Measurements from ENCODE around the gene DOCK9.

Gene DOCK9

DNA sequence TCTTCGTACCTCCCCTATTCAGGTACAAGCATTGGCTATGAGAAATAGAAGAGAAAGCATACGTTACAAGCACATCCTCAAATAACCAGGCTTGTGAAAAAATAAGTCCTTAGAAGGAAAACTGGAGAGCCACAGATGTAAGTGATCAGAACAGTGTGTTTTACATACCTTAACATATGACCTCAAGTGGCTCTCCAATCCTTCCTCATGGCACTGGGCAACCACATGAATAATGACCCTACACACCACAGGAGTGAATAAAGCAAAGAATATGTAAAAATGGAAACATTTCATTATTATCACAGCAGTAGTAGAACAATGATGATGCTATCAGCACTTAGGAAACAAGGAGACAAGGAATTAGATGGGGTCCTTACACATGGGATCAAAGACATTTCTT lies 96.5 kb downstream of the DOCK9 start:
- Histone ChIP-seq H3K27me3 (ENCODE audit: insufficient read depth, low read length) (no peaks in the 10 kb centered on the region), H2BK120ac (ENCODE audit: insufficient read depth, low read length, poor library complexity) (no peak overlapping the region), H4K8ac (ENCODE audit: low read depth, low read length) (no peak overlapping the region), H4K91ac (ENCODE audit: low read depth, low read length) (no peak overlapping the region), H3K4me2 (ENCODE audit: low read length) (no peak overlapping the region), H3K23ac (ENCODE audit: low read length) (no peak overlapping the region), H2BK12ac (ENCODE audit: low read length) (no peak overlapping the region), H3K79me2 (ENCODE audit: control insufficient read depth, insufficient read depth, low read length, poor library complexity) (no peaks in the 10 kb centered on the region), H3K14ac (ENCODE audit: low read length) (no peak overlapping the region), H3K4ac (ENCODE audit: low read depth, low read length) (no peak overlapping the region), H2AFZ (ENCODE audit: insufficient read depth, low read length, poor library complexity) (no peak overlapping the region), H3K9me3 (ENCODE audit: insufficient read depth, low read depth, low read length) (no peaks in the 10 kb centered on the region), H2BK5ac (ENCODE audit: low read depth, low read length, poor library complexity) (no peak overlapping the region), H2AK5ac (ENCODE audit: low read length) (no peak overlapping the region), H3K79me1 (ENCODE audit: low read length) (no peaks in the 10 kb centered on the region), H3K4me1 (ENCODE audit: control insufficient read depth in 1 of 2, insufficient read depth in 2 of 2, low read length in 2 of 2) (no peaks in the 10 kb centered on the region), H3K36me3 (ENCODE audit: control insufficient read depth in 1 of 2, insufficient read depth in 2 of 2, low read length in 2 of 2) (peaks cover 33 to 55% of the 10 kb centered on the region in 2 experiments), H4K12ac (ENCODE audit: low read depth, low read length) (no peak overlapping the region), H3K27ac (ENCODE audit: low read depth, low read length) (no peak overlapping the region), H3K9ac (ENCODE audit: low read length) (no peak overlapping the region), H3K18ac (ENCODE audit: low read length) (no peak overlapping the region), H3K4me3 (ENCODE audit: low read depth, low read length) (no peak overlapping the region)
- WGBS (ENCODE audit: extremely low coverage, insufficient coverage, insufficient read length) = no CpG with 5 or more reads among the region's 2 CpGs
- DNase-seq = no peak

DNA sequence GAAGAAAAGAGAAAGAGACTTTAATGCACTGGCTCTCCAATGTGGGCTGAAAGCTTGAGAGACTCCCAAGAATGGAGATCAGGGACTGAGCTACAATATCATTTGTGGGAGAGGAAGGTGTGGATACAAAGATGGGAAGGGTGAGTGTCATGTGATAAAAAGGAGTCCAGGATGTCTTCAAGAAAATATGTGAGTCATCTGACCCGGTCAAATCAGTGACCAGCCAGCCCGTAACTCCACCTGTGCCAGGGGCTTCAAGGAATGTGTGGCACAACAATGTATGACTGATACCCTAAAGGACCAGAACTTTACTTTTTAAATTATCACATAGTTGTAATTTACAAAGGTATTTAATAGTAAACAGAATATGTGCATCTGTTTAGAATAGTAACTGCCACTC lies 97.2 kb downstream of the DOCK9 start:
- H3K23ac ChIP-seq (ENCODE audit: low read length) = no peak overlapping the region
- H3K4ac ChIP-seq (ENCODE audit: low read depth, low read length) = no peak overlapping the region
- H3K4me1 ChIP-seq (ENCODE audit: control insufficient read depth in 1 of 2, insufficient read depth in 2 of 2, low read length in 2 of 2) = peaks cover 0 to 3% of the 10 kb centered on the region in 2 experiments
- no peak overlapping the region for H3K9ac ChIP-seq (ENCODE audit: low read length)
- H3K79me2 ChIP-seq (ENCODE audit: control insufficient read depth, insufficient read depth, low read length, poor library complexity) = no peaks in the 10 kb centered on the region
- no peak overlapping the region for H3K27ac ChIP-seq (ENCODE audit: low read depth, low read length)
- no peak overlapping the region for H3K18ac ChIP-seq (ENCODE audit: low read length)
- H4K91ac ChIP-seq (ENCODE audit: low read depth, low read length) = no peak overlapping the region
- H2BK12ac ChIP-seq (ENCODE audit: low read length) = no peak overlapping the region
- H4K12ac ChIP-seq (ENCODE audit: low read depth, low read length) = no peak overlapping the region
- no peak overlapping the region for H2AFZ ChIP-seq (ENCODE audit: insufficient read depth, low read length, poor library complexity)
- H3K14ac ChIP-seq (ENCODE audit: low read length) = no peak overlapping the region
- H3K36me3 ChIP-seq (ENCODE audit: control insufficient read depth in 1 of 2, insufficient read depth in 2 of 2, low read length in 2 of 2) = peaks cover 33 to 53% of the 10 kb centered on the region in 2 experiments
- no peak overlapping the region for H2AK5ac ChIP-seq (ENCODE audit: low read length)
- no peak overlapping the region for H3K4me2 ChIP-seq (ENCODE audit: low read length)
- no CpG with 5 or more reads among the region's 2 CpGs for WGBS (ENCODE audit: extremely low coverage, insufficient coverage, insufficient read length)
- no peak for DNase-seq
- no peak overlapping the region for H3K4me3 ChIP-seq (ENCODE audit: low read depth, low read length)
- no peak overlapping the region for H2BK5ac ChIP-seq (ENCODE audit: low read depth, low read length, poor library complexity)
- H3K9me3 ChIP-seq (ENCODE audit: insufficient read depth, low read depth, low read length) = no peaks in the 10 kb centered on the region
- H2BK120ac ChIP-seq (ENCODE audit: insufficient read depth, low read length, poor library complexity) = no peak overlapping the region
- H3K27me3 ChIP-seq (ENCODE audit: insufficient read depth, low read length) = no peaks in the 10 kb centered on the region
- no peaks in the 10 kb centered on the region for H3K79me1 ChIP-seq (ENCODE audit: low read length)
- no peak overlapping the region for H4K8ac ChIP-seq (ENCODE audit: low read depth, low read length)

DNA sequence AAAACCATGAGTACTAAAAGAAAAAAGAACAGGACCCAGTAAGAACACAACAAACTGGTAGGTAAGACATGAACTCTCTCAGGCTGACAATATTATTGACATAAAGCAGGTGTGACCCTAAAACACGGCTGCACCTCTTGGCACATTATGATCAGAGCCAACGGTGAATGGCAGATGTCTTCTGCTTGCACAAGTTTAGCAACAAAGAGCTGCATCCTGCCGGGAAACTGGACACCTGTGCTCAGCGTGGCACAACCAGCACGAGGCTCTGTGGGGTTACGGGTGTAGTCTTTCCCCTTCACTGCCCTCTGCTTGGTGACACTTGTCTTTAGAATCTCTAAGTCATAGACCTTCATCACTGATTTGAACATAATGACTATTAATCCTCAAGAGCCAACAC lies 97.9 kb downstream of the DOCK9 start:
- H4K8ac ChIP-seq (ENCODE audit: low read depth, low read length) = no peak overlapping the region
- no peaks in the 10 kb centered on the region for H3K79me1 ChIP-seq (ENCODE audit: low read length)
- H3K4me1 ChIP-seq (ENCODE audit: control insufficient read depth in 1 of 2, insufficient read depth in 2 of 2, low read length in 2 of 2) = peaks cover under 1 to 8% of the 10 kb centered on the region in 2 experiments
- no peaks in the 10 kb centered on the region for H3K9me3 ChIP-seq (ENCODE audit: insufficient read depth, low read depth, low read length)
- no peak overlapping the region for H4K91ac ChIP-seq (ENCODE audit: low read depth, low read length)
- no peak overlapping the region for H3K4me3 ChIP-seq (ENCODE audit: low read depth, low read length)
- H3K9ac ChIP-seq (ENCODE audit: low read length) = no peak overlapping the region
- H4K12ac ChIP-seq (ENCODE audit: low read depth, low read length) = no peak overlapping the region
- no peak overlapping the region for H2AFZ ChIP-seq (ENCODE audit: insufficient read depth, low read length, poor library complexity)
- no peak overlapping the region for H3K4me2 ChIP-seq (ENCODE audit: low read length)
- H3K18ac ChIP-seq (ENCODE audit: low read length) = no peak overlapping the region
- H2BK120ac ChIP-seq (ENCODE audit: insufficient read depth, low read length, poor library complexity) = no peak overlapping the region
- H3K23ac ChIP-seq (ENCODE audit: low read length) = no peak overlapping the region
- H3K36me3 ChIP-seq (ENCODE audit: control insufficient read depth in 1 of 2, insufficient read depth in 2 of 2, low read length in 2 of 2) = peaks cover 31 to 48% of the 10 kb centered on the region in 2 experiments
- DNase-seq = no peak
- H3K14ac ChIP-seq (ENCODE audit: low read length) = no peak overlapping the region
- H3K79me2 ChIP-seq (ENCODE audit: control insufficient read depth, insufficient read depth, low read length, poor library complexity) = no peaks in the 10 kb centered on the region
- no peak overlapping the region for H3K27ac ChIP-seq (ENCODE audit: low read depth, low read length)
- WGBS (ENCODE audit: extremely low coverage, insufficient coverage, insufficient read length) = no CpG with 5 or more reads among the region's 6 CpGs
- no peak overlapping the region for H3K4ac ChIP-seq (ENCODE audit: low read depth, low read length)
- H2AK5ac ChIP-seq (ENCODE audit: low read length) = no peak overlapping the region
- no peak overlapping the region for H2BK12ac ChIP-seq (ENCODE audit: low read length)
- H2BK5ac ChIP-seq (ENCODE audit: low read depth, low read length, poor library complexity) = no peak overlapping the region
- H3K27me3 ChIP-seq (ENCODE audit: insufficient read depth, low read length) = no peaks in the 10 kb centered on the region

DNA sequence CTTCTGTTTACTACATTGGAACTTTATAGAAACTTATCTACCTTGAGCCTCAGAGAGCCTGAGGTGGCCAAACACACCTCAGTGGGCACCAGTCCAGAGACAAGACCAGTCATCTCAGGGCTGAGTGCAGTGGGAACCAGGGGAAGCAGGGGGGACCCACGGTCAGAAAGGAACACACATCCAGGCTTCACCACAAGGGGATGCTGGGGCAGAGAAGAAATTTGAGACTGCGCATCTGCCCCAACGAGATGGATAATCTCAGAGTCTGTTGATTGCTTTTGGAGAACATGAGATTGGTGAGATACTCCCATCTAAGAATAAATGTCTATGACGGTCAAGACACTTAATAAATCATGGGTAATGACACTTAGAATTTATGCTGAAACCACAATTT lies 98.7 kb downstream of the DOCK9 start:
- no CpG with 5 or more reads among the region's 4 CpGs for WGBS (ENCODE audit: extremely low coverage, insufficient coverage, insufficient read length)
- H4K91ac ChIP-seq (ENCODE audit: low read depth, low read length) = no peak overlapping the region
- H3K14ac ChIP-seq (ENCODE audit: low read length) = no peak overlapping the region
- no peak overlapping the region for H3K27ac ChIP-seq (ENCODE audit: low read depth, low read length)
- no peaks in the 10 kb centered on the region for H3K9me3 ChIP-seq (ENCODE audit: insufficient read depth, low read depth, low read length)
- no peaks in the 10 kb centered on the region for H3K79me1 ChIP-seq (ENCODE audit: low read length)
- H4K12ac ChIP-seq (ENCODE audit: low read depth, low read length) = no peak overlapping the region
- no peak overlapping the region for H2BK120ac ChIP-seq (ENCODE audit: insufficient read depth, low read length, poor library complexity)
- H2AK5ac ChIP-seq (ENCODE audit: low read length) = no peak overlapping the region
- no peak overlapping the region for H2AFZ ChIP-seq (ENCODE audit: insufficient read depth, low read length, poor library complexity)
- no peak overlapping the region for H3K4me3 ChIP-seq (ENCODE audit: low read depth, low read length)
- H3K23ac ChIP-seq (ENCODE audit: low read length) = no peak overlapping the region
- H3K27me3 ChIP-seq (ENCODE audit: insufficient read depth, low read length) = no peaks in the 10 kb centered on the region
- DNase-seq = no peak
- no peaks in the 10 kb centered on the region for H3K79me2 ChIP-seq (ENCODE audit: control insufficient read depth, insufficient read depth, low read length, poor library complexity)
- H3K18ac ChIP-seq (ENCODE audit: low read length) = no peak overlapping the region
- H3K4me1 ChIP-seq (ENCODE audit: control insufficient read depth in 1 of 2, insufficient read depth in 2 of 2, low read length in 2 of 2) = peaks cover 3 to 11% of the 10 kb centered on the region in 2 experiments
- no peak overlapping the region for H3K4ac ChIP-seq (ENCODE audit: low read depth, low read length)
- no peak overlapping the region for H2BK12ac ChIP-seq (ENCODE audit: low read length)
- H3K9ac ChIP-seq (ENCODE audit: low read length) = no peak overlapping the region
- no peak overlapping the region for H2BK5ac ChIP-seq (ENCODE audit: low read depth, low read length, poor library complexity)
- no peak overlapping the region for H4K8ac ChIP-seq (ENCODE audit: low read depth, low read length)
- no peak overlapping the region for H3K4me2 ChIP-seq (ENCODE audit: low read length)
- peaks cover 29 to 44% of the 10 kb centered on the region in 2 experiments for H3K36me3 ChIP-seq (ENCODE audit: control insufficient read depth in 1 of 2, insufficient read depth in 2 of 2, low read length in 2 of 2)

All from trophoblast cell (in vitro differentiated cells and primary cell).